ENCODE measurements around the gene SRCIN1.
A peak's percentile ranks its signal among the peaks of the same experiment; 100 is the strongest.

SRCIN1 gene

GRCh38 chr17:38512473-38513058 is 93.2 kb downstream of the SRCIN1 start:
- FAIRE-seq = no peak
- DNase-seq (ENCODE audit: insufficient read length, low spot score) = no peak
- no peak for TF ChIP-seq CTCF (IDR thresholded peaks at IDR 0.05; ENCODE audit: insufficient read depth, missing control alignments)

GRCh38 chr17:38511150-38512108 is 94.3 kb downstream of the SRCIN1 start:
- no peak for DNase-seq (ENCODE audit: insufficient read length, low spot score)
- no peak for TF ChIP-seq CTCF (IDR thresholded peaks at IDR 0.05; ENCODE audit: insufficient read depth, missing control alignments)
- FAIRE-seq = no peak

GRCh38 chr17:38510421-38511149 is 95.2 kb downstream of the SRCIN1 start:
- no peak for FAIRE-seq
- no peak for DNase-seq (ENCODE audit: insufficient read length, low spot score)
- TF ChIP-seq CTCF (IDR thresholded peaks at IDR 0.05; ENCODE audit: insufficient read depth, missing control alignments) = peak; percentile 21

GRCh38 chr17:38509772-38510420 is 95.9 kb downstream of the SRCIN1 start:
- FAIRE-seq = no peak
- no peak for DNase-seq (ENCODE audit: insufficient read length, low spot score)
- TF ChIP-seq CTCF (IDR thresholded peaks at IDR 0.05; ENCODE audit: insufficient read depth, missing control alignments) = no peak

GRCh38 chr17:38508954-38509771 is 96.6 kb downstream of the SRCIN1 start:
- FAIRE-seq (no peak), DNase-seq (ENCODE audit: insufficient read length, low spot score) (peak; percentile 97)
- TF ChIP-seq CTCF (IDR thresholded peaks at IDR 0.05; ENCODE audit: insufficient read depth, missing control alignments) = peak; percentile 20

GRCh38 chr17:38508570-38508950 is 97.2 kb downstream of the SRCIN1 start:
- DNase-seq (ENCODE audit: insufficient read length, low spot score) (no peak), FAIRE-seq (no peak)
- no peak for TF ChIP-seq CTCF (IDR thresholded peaks at IDR 0.05; ENCODE audit: insufficient read depth, missing control alignments)
